Nephron progenitor cell (in vitro differentiated cells): Measurements from ENCODE around the gene CTAGE9.
A peak's percentile ranks its signal among the peaks of the same experiment; 100 is the strongest.
"Not testable (repeated sequence)": the region's sequence is repeated elsewhere in the genome, so short reads cannot be mapped to it uniquely, and the experiment has no call there.

Source experiments
- DNase-seq: peaks from one replicate; pipeline ENCODE4 v3.0.0; 2021
- H3K27ac Mint-ChIP-seq: 2 replicates; pipeline ENCODE4 v1.8.0; 2021; ENCODE audit warnings: mild to moderate bottlenecking, moderate library complexity, mixed read lengths
- H3K27me3 Mint-ChIP-seq: 2 replicates; pipeline ENCODE4 v1.8.0; 2021; ENCODE audit warnings: mild to moderate bottlenecking, low read depth, mixed read lengths; ENCODE audit not compliant: poor library complexity
- H3K36me3 Mint-ChIP-seq: 2 replicates; pipeline ENCODE4 v1.8.0; 2021; ENCODE audit warnings: low read depth, mixed read lengths
- H3K4me1 Mint-ChIP-seq: 2 replicates; pipeline ENCODE4 v1.8.0; 2021; ENCODE audit warnings: mixed read lengths
- H3K4me3 Mint-ChIP-seq: 2 replicates; pipeline ENCODE4 v1.8.0; 2021; ENCODE audit warnings: mild to moderate bottlenecking, moderate library complexity, mixed read lengths
- H3K9me3 Mint-ChIP-seq: 2 replicates; pipeline ENCODE4 v1.8.0; 2021; ENCODE audit warnings: mild to moderate bottlenecking, moderate library complexity, mixed read lengths
- TF ChIP-seq, protein P1 (sequence below): fragments of 200-600 bp; sonication (generic); IDR thresholded peaks from 2 replicates; pipeline ENCODE4 v1.5.0; 2021; ENCODE audit warnings: antibody characterized with exemption

Gene CTAGE9, protein sequence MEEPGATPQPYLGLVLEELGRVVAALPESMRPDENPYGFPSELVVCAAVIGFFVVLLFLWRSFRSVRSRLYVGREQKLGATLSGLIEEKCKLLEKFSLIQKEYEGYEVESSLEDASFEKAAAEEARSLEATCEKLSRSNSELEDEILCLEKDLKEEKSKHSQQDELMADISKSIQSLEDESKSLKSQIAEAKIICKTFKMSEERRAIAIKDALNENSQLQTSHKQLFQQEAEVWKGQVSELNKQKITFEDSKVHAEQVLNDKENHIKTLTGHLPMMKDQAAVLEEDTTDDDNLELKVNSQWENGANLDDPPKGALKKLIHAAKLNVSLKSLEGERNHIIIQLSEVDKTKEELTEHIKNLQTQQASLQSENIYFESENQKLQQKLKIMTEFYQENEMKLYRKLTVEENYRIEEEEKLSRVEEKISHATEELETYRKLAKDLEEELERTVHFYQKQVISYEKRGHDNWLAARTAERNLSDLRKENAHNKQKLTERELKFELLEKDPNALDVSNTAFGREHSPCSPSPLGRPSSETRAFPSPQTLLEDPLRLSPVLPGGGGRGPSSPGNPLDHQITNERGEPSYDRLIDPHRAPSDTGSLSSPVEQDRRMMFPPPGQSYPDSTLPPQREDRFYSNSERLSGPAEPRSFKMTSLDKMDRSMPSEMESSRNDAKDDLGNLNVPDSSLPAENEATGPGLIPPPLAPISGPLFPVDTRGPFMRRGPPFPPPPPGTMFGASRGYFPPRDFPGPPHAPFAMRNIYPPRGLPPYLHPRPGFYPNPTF

DNA sequence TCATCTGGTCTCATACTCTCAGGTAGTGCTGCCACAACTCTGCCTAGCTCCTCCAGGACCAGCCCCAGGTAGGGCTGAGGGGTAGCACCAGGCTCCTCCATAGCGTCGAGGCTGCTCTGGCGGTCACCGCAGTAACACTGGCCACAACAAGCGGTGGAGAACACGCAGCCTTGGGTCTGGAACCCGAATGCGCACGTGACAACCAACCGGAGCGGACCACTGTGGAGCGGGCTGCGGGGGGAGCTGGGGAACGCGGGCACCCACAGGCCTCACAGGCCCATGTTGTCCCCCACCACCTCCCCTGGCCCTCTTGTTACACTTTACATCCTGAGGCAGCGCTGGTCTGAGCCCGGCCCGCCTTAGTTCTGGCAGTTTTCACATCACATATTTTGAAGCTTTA is at the start of gene CTAGE9:
Gene CTAGE9, minus strand, starts transcription at position 101 of the 400 bp plus-strand sequence. Its CDS starts 0 bp downstream, at position 101.
- H3K9me3 Mint-ChIP-seq, H3K36me3 Mint-ChIP-seq, H3K4me3 Mint-ChIP-seq, H3K4me1 Mint-ChIP-seq, DNase-seq, H3K27ac Mint-ChIP-seq, H3K27me3 Mint-ChIP-seq: not testable (repeated sequence)

DNA sequence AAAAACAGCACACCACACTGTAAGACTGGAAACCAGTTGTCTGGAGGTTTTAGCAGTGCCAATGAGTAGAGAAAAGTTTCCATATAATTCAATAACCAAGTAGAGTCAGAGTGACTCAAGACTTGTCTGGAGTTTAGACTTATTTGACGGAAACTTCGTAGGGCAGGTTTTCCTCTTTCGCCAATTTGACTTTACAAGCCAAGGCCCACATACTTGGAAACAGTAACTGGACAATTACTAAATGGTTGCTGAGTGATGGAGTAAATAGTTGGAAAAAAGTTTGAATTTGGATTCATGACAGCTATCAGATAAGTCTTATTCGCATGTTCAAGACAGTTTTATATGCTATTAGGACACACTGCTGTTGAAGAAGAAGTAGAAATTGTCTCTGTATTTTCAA is 48.1 kb upstream of the CTAGE9 start:
- TF ChIP-seq, protein P1, sequence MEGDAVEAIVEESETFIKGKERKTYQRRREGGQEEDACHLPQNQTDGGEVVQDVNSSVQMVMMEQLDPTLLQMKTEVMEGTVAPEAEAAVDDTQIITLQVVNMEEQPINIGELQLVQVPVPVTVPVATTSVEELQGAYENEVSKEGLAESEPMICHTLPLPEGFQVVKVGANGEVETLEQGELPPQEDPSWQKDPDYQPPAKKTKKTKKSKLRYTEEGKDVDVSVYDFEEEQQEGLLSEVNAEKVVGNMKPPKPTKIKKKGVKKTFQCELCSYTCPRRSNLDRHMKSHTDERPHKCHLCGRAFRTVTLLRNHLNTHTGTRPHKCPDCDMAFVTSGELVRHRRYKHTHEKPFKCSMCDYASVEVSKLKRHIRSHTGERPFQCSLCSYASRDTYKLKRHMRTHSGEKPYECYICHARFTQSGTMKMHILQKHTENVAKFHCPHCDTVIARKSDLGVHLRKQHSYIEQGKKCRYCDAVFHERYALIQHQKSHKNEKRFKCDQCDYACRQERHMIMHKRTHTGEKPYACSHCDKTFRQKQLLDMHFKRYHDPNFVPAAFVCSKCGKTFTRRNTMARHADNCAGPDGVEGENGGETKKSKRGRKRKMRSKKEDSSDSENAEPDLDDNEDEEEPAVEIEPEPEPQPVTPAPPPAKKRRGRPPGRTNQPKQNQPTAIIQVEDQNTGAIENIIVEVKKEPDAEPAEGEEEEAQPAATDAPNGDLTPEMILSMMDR = no peak
- Mint-ChIP-seq H3K27ac (no peak overlapping the region), H3K36me3 (no peaks in the 10 kb centered on the region), H3K4me3 (no peak overlapping the region), H3K9me3 (no peaks in the 10 kb centered on the region), H3K4me1 (peaks cover 22% of the 10 kb centered on the region), H3K27me3 (no peaks in the 10 kb centered on the region)
- DNase-seq = no peak

DNA sequence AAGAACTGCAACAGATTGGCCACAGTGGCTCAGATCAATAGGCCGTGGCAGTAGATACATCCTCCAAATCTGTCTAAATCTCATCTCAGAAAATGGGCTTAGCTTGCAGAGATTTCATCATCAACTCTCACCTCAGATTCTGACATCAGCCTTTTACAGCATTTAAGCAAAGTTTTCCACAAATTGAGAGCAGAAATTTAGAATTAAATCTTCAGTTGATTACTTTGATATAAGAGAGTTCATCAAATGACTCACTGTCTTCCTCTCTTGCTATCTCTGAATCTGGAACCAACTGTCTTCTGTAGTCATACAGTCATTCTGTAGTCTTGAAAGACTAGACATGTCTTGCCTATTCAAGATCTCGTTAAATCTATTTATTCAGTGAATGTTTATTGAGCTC is 45.2 kb upstream of the CTAGE9 start:
- peaks cover 2% of the 10 kb centered on the region for H3K27me3 Mint-ChIP-seq
- H3K9me3 Mint-ChIP-seq = peaks cover 4% of the 10 kb centered on the region
- no peak for DNase-seq
- no peaks in the 10 kb centered on the region for H3K36me3 Mint-ChIP-seq
- TF ChIP-seq, protein P1 = no peak
- H3K27ac Mint-ChIP-seq = no peak overlapping the region
- peaks cover 22% of the 10 kb centered on the region for H3K4me1 Mint-ChIP-seq
- H3K4me3 Mint-ChIP-seq = no peak overlapping the region

DNA sequence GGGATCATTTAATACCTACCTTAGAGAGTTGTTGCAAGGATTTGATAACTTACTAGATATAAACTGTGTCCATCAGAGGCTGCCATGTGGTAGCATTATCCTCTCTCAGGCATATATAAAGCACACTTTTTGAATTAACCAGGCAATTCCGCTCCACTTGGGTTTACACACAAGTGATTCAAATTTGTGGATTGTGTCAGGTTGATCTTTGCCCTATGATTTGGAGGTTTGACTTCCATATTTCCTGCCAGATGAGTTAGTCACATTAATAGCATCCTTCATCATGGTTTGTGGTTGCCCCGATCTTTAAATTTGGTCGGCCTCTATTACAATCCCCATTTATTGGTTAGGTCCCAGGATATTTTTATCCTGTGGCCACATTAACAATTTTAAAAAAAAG is 44.8 kb upstream of the CTAGE9 start:
- no peak for DNase-seq
- H3K27ac Mint-ChIP-seq = no peak overlapping the region

DNA sequence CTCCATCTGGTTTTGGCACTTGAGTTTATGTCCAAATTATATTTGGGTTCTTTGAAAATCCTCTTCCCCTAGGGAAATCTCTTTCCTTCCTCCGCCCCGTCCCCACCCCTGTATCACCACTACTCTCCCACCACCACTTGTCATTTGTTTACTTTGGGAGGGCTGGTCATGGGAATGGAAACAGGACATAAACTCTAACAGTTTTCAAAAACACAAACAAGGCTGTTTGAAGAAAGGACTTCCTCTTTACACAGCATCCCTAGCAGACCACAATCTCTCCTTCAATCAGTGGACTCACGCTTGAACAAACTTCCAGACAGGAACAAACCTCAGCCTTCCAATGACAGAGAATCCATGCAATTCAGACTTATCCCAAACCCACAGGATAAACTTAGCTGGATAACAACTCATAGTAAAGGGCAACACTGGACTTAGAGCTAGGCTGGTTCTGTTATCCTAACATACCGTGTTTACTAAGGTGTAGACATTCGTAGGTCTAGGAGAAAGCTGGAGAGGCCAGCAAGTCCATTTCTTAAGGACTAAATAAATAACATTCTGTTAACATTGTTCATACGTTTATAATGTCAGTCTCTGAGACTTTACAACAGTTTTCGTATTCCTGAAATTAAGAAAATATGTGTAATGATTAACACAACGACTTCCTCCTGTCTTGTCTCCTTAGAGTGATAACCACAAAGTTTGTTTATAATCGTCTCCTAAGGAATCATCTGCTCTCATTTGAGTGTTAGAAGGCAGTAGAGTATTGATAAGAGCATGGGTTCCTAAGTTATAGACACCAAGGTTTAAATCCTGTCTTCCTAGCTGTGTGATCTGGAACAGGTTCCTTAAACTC is 44.1 kb upstream of the CTAGE9 start:
- TF ChIP-seq, protein P1 = no peak
- Mint-ChIP-seq H3K27me3 (peaks cover 2% of the 10 kb centered on the region), H3K4me1 (peaks cover 18% of the 10 kb centered on the region), H3K27ac (peak overlapping the region; percentile 41), H3K9me3 (peaks cover 4% of the 10 kb centered on the region), H3K4me3 (no peak overlapping the region), H3K36me3 (no peaks in the 10 kb centered on the region)
- DNase-seq = no peak

More for the DNA sequence above, 44.8 kb upstream of the CTAGE9 start:
- Mint-ChIP-seq H3K4me1 (peaks cover 22% of the 10 kb centered on the region), H3K36me3 (no peaks in the 10 kb centered on the region), H3K27me3 (peaks cover 2% of the 10 kb centered on the region), H3K9me3 (peaks cover 4% of the 10 kb centered on the region), H3K4me3 (no peak overlapping the region)
- TF ChIP-seq, protein P1 = no peak

DNA sequence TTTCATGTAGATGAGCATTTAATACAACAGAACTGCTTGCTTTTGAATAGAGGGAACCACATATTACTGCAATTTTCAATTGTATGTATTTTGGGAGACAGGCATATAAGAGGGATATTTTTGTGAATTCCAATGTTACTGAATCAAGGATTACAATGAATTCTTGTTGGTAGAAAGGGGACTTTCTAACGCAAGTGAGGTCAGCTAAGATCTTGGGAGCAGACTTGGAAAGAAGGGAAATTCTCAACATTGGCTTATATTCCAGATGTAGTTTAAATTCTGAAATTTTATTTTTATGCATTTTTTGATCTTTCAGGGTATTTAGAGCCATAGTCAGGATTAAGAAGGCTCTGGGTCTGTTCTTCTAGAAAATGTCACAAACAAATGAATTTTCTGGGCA is 43.3 kb upstream of the CTAGE9 start:
- Mint-ChIP-seq H3K4me1 (peaks cover 14% of the 10 kb centered on the region), H3K9me3 (peaks cover 4% of the 10 kb centered on the region), H3K27me3 (peaks cover 2% of the 10 kb centered on the region), H3K27ac (no peak overlapping the region), H3K4me3 (no peak overlapping the region), H3K36me3 (no peaks in the 10 kb centered on the region)
- TF ChIP-seq, protein P1 = no peak
- no peak for DNase-seq

DNA sequence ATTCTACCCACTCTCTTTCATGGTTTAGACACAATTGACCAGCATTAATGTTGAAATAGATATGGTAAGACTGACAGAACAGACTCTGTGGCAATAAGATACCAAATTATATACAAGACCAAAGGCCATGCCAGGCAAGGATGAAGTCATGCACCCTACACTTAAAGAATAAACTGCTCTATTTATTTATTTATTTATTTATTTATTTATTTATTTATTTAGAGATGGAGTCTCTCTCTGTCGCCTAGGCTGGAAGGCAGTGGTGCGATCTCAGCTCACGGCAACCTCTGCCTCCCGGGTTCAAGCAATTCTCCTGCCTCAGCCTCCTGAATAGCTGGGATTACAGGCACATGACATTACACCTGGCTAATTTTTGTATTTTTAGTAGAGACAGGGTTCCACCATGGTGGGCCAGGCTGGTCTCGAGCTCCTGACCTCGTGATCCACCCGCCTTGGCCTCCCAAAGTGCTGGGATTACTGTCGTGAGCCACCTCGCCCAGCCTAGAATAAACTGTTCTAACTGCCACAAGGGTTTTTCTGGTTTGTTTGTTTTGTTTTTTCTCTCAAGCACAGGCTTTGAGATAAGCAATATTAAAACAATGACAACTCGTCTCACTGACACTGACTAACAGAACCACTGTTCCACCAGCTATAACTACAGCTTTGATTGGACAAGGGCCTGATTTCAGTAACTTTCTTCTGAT is 40.3 kb upstream of the CTAGE9 start:
- not testable (repeated sequence) for H3K27me3 Mint-ChIP-seq, H3K4me3 Mint-ChIP-seq, H3K9me3 Mint-ChIP-seq, H3K27ac Mint-ChIP-seq, DNase-seq, H3K36me3 Mint-ChIP-seq
- peaks cover 14% of the 10 kb centered on the region for H3K4me1 Mint-ChIP-seq
